Measurements from ENCODE around the gene GRIP1.

- no peak for TF ChIP-seq CTCF (IDR thresholded peaks at IDR 0.05; ENCODE audit: low read depth, low read length, poor library complexity, severe bottlenecking)
- TF ChIP-seq EZH2phosphoT487 (IDR thresholded peaks at IDR 0.05; ENCODE audit: borderline replicate concordance, low read length): no peak
Observed at GRCh38 chr12:66380769-66381535, 297.9 kb downstream of the GRIP1 start.
